Measurements from ENCODE around the gene GJC1.

- TF ChIP-seq CTCF (conservative IDR thresholded peaks at IDR 0.05 in 1 of 2, IDR thresholded peaks at IDR 0.05 in 1 of 2; ENCODE audit: low read depth in 1 of 2, low read length in 2 of 2) (no peak), EZH2 (IDR thresholded peaks at IDR 0.05; ENCODE audit: low read length, missing control alignments) (no peak)
Observed at GRCh38 chr17:44864831-44865230, 34.7 kb upstream of the GJC1 start.
